Trophoblast cell (in vitro differentiated cells and primary cell): ENCODE data around the gene XRRA1.
A peak's percentile ranks its signal among the peaks of the same experiment; 100 is the strongest.

ENCODE experiments used
- DNase-seq, 2 donors: peaks; one replicate each; pipeline ENCODE4 v3.0.0-alpha.2; 2016
- H2AFZ ChIP-seq: 2 replicates; pipeline ENCODE4 v1.6.1; 2013; ENCODE audit warnings: low read length, moderate library complexity, mild to moderate bottlenecking; ENCODE audit not compliant: insufficient read depth, poor library complexity
- H2AK5ac ChIP-seq: 2 replicates; pipeline ENCODE4 v1.6.1; 2013; ENCODE audit warnings: mild to moderate bottlenecking, low read length
- H2BK120ac ChIP-seq: 2 replicates; pipeline ENCODE4 v1.6.1; 2013; ENCODE audit warnings: low read length, mild to moderate bottlenecking, moderate library complexity; ENCODE audit not compliant: insufficient read depth, poor library complexity
- H2BK12ac ChIP-seq: 2 replicates; pipeline ENCODE4 v1.6.1; 2013; ENCODE audit warnings: mild to moderate bottlenecking, low read length, moderate library complexity
- H2BK5ac ChIP-seq: 2 replicates; pipeline ENCODE4 v1.6.1; 2013; ENCODE audit warnings: low read length, low read depth, moderate library complexity, mild to moderate bottlenecking; ENCODE audit not compliant: poor library complexity
- H3K14ac ChIP-seq: 2 replicates; pipeline ENCODE4 v1.6.1; 2013; ENCODE audit warnings: mild to moderate bottlenecking, low read length
- H3K18ac ChIP-seq: 2 replicates; pipeline ENCODE4 v1.6.1; 2013; ENCODE audit warnings: mild to moderate bottlenecking, low read length
- H3K23ac ChIP-seq: 2 replicates; pipeline ENCODE4 v1.6.1; 2013; ENCODE audit warnings: low read length
- H3K27ac ChIP-seq: 2 replicates; pipeline ENCODE4 v1.5.1; 2013; ENCODE audit warnings: low read depth, mild to moderate bottlenecking, inconsistent platforms, low read length, moderate library complexity
- H3K27me3 ChIP-seq: 2 replicates; pipeline ENCODE4 v1.6.1; 2013; ENCODE audit warnings: inconsistent platforms, mild to moderate bottlenecking, low read length, moderate library complexity; ENCODE audit not compliant: insufficient read depth
- H3K36me3 ChIP-seq, 2 experiments: 1 replicate in 1 of 2; 2 replicates in 1 of 2; pipeline ENCODE4 v1.6.1; 2013; ENCODE audit warnings: low read length in 2 of 2, mild to moderate bottlenecking in 2 of 2, moderate library complexity in 1 of 2; ENCODE audit not compliant: insufficient read depth in 2 of 2, control insufficient read depth in 1 of 2
- H3K4ac ChIP-seq: 2 replicates; pipeline ENCODE4 v1.6.1; 2013; ENCODE audit warnings: low read depth, mild to moderate bottlenecking, low read length, moderate library complexity
- H3K4me1 ChIP-seq, 2 experiments: 1 replicate in 1 of 2; 2 replicates in 1 of 2; pipeline ENCODE4 v1.6.1; 2013; ENCODE audit warnings: low read length in 2 of 2, mild to moderate bottlenecking in 2 of 2, moderate library complexity in 1 of 2; ENCODE audit not compliant: insufficient read depth in 2 of 2, control insufficient read depth in 1 of 2
- H3K4me2 ChIP-seq: 2 replicates; pipeline ENCODE4 v1.6.1; 2013; ENCODE audit warnings: inconsistent platforms, mild to moderate bottlenecking, low read length, moderate library complexity
- H3K4me3 ChIP-seq: 2 replicates; pipeline ENCODE4 v1.5.1; 2013; ENCODE audit warnings: mild to moderate bottlenecking, low read depth, low read length, inconsistent platforms
- H3K79me1 ChIP-seq: one replicate; pipeline ENCODE4 v1.6.1; 2013; ENCODE audit warnings: low read length
- H3K79me2 ChIP-seq: 2 replicates; pipeline ENCODE4 v1.6.1; 2013; ENCODE audit warnings: low read length, mild to moderate bottlenecking; ENCODE audit not compliant: control insufficient read depth, insufficient read depth, poor library complexity
- H3K9ac ChIP-seq: 2 replicates; pipeline ENCODE4 v1.6.1; 2013; ENCODE audit warnings: mild to moderate bottlenecking, low read length
- H3K9me3 ChIP-seq: 2 replicates; pipeline ENCODE4 v1.6.1; 2013; ENCODE audit warnings: low read depth, mild to moderate bottlenecking, control low read depth, inconsistent platforms, low read length; ENCODE audit not compliant: insufficient read depth
- H4K12ac ChIP-seq: 2 replicates; pipeline ENCODE4 v1.6.1; 2013; ENCODE audit warnings: low read depth, mild to moderate bottlenecking, low read length, moderate library complexity
- H4K8ac ChIP-seq: 2 replicates; pipeline ENCODE4 v1.6.1; 2013; ENCODE audit warnings: low read depth, mild to moderate bottlenecking, low read length, moderate library complexity
- H4K91ac ChIP-seq: one replicate; pipeline ENCODE4 v1.6.1; 2013; ENCODE audit warnings: low read depth, mild to moderate bottlenecking, low read length, moderate library complexity
- WGBS: extraction: QIAGEN DNeasy Blood & Tissue Kit; methylation state at CpG from one replicate; pipeline ENCODE4 v1.1.7; 2013; ENCODE audit warnings: missing lambda C conversion rate; ENCODE audit not compliant: insufficient read length, insufficient coverage; ENCODE audit errors: extremely low coverage; 5-methylcytosine and 5-hydroxymethylcytosine counted together

Gene XRRA1

GRCh38 chr11:74981888-74982287 lies 33.0 kb upstream of the XRRA1 start:
- no peak overlapping the region for H3K4ac ChIP-seq
- WGBS: no CpG with 5 or more reads among the region's 1 CpG

DNA sequence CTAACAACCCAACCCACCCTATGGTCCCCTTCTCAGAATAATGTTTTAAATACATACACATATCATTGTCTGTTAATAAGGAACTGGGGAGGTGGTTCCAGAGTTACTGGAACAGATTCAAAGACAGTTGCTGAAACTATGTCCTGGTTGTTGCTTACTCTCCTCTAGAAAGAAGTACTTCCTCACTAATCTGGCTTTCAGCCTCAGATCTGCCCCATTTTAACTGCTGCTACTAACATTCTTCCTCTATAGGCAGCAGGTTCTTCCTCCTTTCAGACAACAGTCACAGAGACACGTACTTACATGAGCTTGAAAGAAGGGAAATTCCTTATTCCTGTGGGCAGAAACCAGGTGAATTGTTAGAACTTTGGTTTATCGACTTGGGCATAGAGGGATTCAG lies 31.7 kb upstream of the XRRA1 start:
- H3K4ac ChIP-seq: no peak overlapping the region
- H3K4me3 ChIP-seq: no peak overlapping the region
- H3K18ac ChIP-seq: no peak overlapping the region
- no peak overlapping the region for H2AK5ac ChIP-seq
- H3K27ac ChIP-seq: no peak overlapping the region
- no peaks in the 10 kb centered on the region for H3K4me1 ChIP-seq
- no peak overlapping the region for H4K8ac ChIP-seq
- no peak overlapping the region for H3K14ac ChIP-seq
- H2BK12ac ChIP-seq: no peak overlapping the region
- H3K36me3 ChIP-seq: peaks cover 6 to 14% of the 10 kb centered on the region in 2 experiments
- no peak overlapping the region for H2AFZ ChIP-seq
- no peak overlapping the region for H4K91ac ChIP-seq
- DNase-seq: no peak
- no peak overlapping the region for H3K9ac ChIP-seq
- no peaks in the 10 kb centered on the region for H3K79me1 ChIP-seq
- no peak overlapping the region for H2BK120ac ChIP-seq
- H3K27me3 ChIP-seq: no peaks in the 10 kb centered on the region
- H3K23ac ChIP-seq: no peak overlapping the region
- H2BK5ac ChIP-seq: no peak overlapping the region
- no peaks in the 10 kb centered on the region for H3K79me2 ChIP-seq
- no peak overlapping the region for H4K12ac ChIP-seq
- WGBS: no CpG with 5 or more reads among the region's 2 CpGs
- H3K4me2 ChIP-seq: no peak overlapping the region
- no peaks in the 10 kb centered on the region for H3K9me3 ChIP-seq

More at GRCh38 chr11:74981888-74982287, 33.0 kb upstream of the XRRA1 start:
- no peak overlapping the region for H4K12ac ChIP-seq
- H4K91ac ChIP-seq: no peak overlapping the region
- H4K8ac ChIP-seq: no peak overlapping the region
- H3K79me2 ChIP-seq: no peaks in the 10 kb centered on the region
- H3K9me3 ChIP-seq: no peaks in the 10 kb centered on the region
- H3K23ac ChIP-seq: peak overlapping the region; percentile 73
- peaks cover 6 to 14% of the 10 kb centered on the region in 2 experiments for H3K36me3 ChIP-seq
- H3K18ac ChIP-seq: no peak overlapping the region
- DNase-seq: no peak
- no peak overlapping the region for H3K4me2 ChIP-seq
- no peak overlapping the region for H3K27ac ChIP-seq
- no peak overlapping the region for H2AFZ ChIP-seq
- H3K27me3 ChIP-seq: no peaks in the 10 kb centered on the region
- H3K14ac ChIP-seq: no peak overlapping the region
- H2BK120ac ChIP-seq: no peak overlapping the region
- H3K4me3 ChIP-seq: no peak overlapping the region
- H2BK5ac ChIP-seq: no peak overlapping the region
- H3K9ac ChIP-seq: no peak overlapping the region
- H2AK5ac ChIP-seq: no peak overlapping the region
- H3K4me1 ChIP-seq: no peaks in the 10 kb centered on the region
- no peak overlapping the region for H2BK12ac ChIP-seq
- no peaks in the 10 kb centered on the region for H3K79me1 ChIP-seq

DNA sequence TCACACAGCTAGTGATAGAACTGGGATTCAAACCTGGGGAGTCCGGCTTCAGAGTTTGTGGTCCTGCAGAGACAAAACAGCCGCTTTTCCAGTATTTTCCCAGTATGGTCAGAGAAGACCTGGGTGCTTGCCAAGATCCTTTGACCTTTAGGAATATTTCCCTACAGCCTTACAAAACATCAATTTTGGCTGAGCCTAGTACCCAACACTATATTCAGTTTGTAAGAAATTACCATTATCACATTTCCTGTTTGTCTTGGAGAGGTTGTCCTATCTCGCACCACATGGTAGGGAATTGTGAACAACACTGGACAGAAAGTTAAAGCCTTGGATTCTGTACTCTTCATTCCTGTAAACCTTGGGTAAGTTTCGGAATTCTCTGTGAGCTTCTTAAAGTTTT lies 29.1 kb upstream of the XRRA1 start:
- Histone ChIP-seq H2BK5ac (no peak overlapping the region), H3K14ac (no peak overlapping the region), H3K4me3 (no peak overlapping the region), H2BK12ac (no peak overlapping the region), H3K18ac (no peak overlapping the region), H2BK120ac (no peak overlapping the region), H4K8ac (no peak overlapping the region), H4K91ac (no peak overlapping the region), H3K23ac (no peak overlapping the region), H3K4me2 (no peak overlapping the region), H3K79me1 (no peaks in the 10 kb centered on the region), H2AK5ac (no peak overlapping the region), H3K4me1 (no peaks in the 10 kb centered on the region), H3K36me3 (peaks cover 6 to 19% of the 10 kb centered on the region in 2 experiments), H2AFZ (no peak overlapping the region), H3K79me2 (no peaks in the 10 kb centered on the region), H3K27ac (no peak overlapping the region), H3K9ac (no peak overlapping the region), H3K27me3 (no peaks in the 10 kb centered on the region), H4K12ac (no peak overlapping the region), H3K9me3 (no peaks in the 10 kb centered on the region), H3K4ac (no peak overlapping the region)
- WGBS: no CpG with 5 or more reads among the region's 4 CpGs
- no peak for DNase-seq

GRCh38 chr11:74971424-74971823 lies 22.5 kb upstream of the XRRA1 start:
- H3K23ac ChIP-seq: no peak overlapping the region
- H3K79me1 ChIP-seq: no peaks in the 10 kb centered on the region
- H4K91ac ChIP-seq: no peak overlapping the region
- no peak overlapping the region for H3K4ac ChIP-seq
- H3K18ac ChIP-seq: no peak overlapping the region
- no peak overlapping the region for H2BK12ac ChIP-seq
- H3K36me3 ChIP-seq: peaks cover 17 to 25% of the 10 kb centered on the region in 2 experiments
- no peak overlapping the region for H3K9ac ChIP-seq
- H3K79me2 ChIP-seq: no peaks in the 10 kb centered on the region
- H4K8ac ChIP-seq: no peak overlapping the region
- H2AK5ac ChIP-seq: no peak overlapping the region
- no peaks in the 10 kb centered on the region for H3K9me3 ChIP-seq
- no peak overlapping the region for H3K4me3 ChIP-seq
- H3K27me3 ChIP-seq: no peaks in the 10 kb centered on the region
- WGBS: no CpG with 5 or more reads among the region's 6 CpGs
- no peak overlapping the region for H3K14ac ChIP-seq
- DNase-seq: no peak
- no peak overlapping the region for H2BK120ac ChIP-seq
- no peak overlapping the region for H2BK5ac ChIP-seq
- H3K27ac ChIP-seq: no peak overlapping the region
- H2AFZ ChIP-seq: no peak overlapping the region
- no peak overlapping the region for H3K4me2 ChIP-seq
- H3K4me1 ChIP-seq: no peaks in the 10 kb centered on the region
- H4K12ac ChIP-seq: no peak overlapping the region
